K562 (cell line): ENCODE data around the gene TMEM61. TPM values are rescaled to one million over a fixed set of nuclear protein-coding genes. Genes with fewer than 3 reads are reported as not detected.

ENCODE experiments used
- ARHGAP35 ChIP-seq: fragments of 450-650 bp; IDR thresholded peaks from 2 replicates; pipeline ENCODE4 v1.6.1; 2018; ENCODE audit not compliant: partially characterized antibody
- ARID2 ChIP-seq: fragments of 450-650 bp; IDR thresholded peaks from 2 replicates; pipeline ENCODE4 v1.6.1; 2017; ENCODE audit warnings: antibody characterized with exemption, mild to moderate bottlenecking
- ARNT ChIP-seq, 2 experiments: fragments of 450-650 bp; IDR thresholded peaks; 2 replicates each; pipeline ENCODE4 v1.6.1; 2016; ENCODE audit warnings: mild to moderate bottlenecking in 1 of 2
- BCOR ChIP-seq: fragments of 450-650 bp; IDR thresholded peaks from 2 replicates; pipeline ENCODE4 v1.6.1; 2016
- CREB5 ChIP-seq: fragments of 250-450 bp; sonication (Bioruptor Pico); IDR thresholded peaks from 2 replicates; pipeline ENCODE4 v1.5.0; 2020; ENCODE audit warnings: mild to moderate bottlenecking
- E2F8 ChIP-seq: fragments of 450-650 bp; IDR thresholded peaks from 2 replicates; pipeline ENCODE4 v1.7.1; 2018; ENCODE audit warnings: mild to moderate bottlenecking, low read depth; ENCODE audit not compliant: partially characterized antibody
- IRF1 ChIP-seq: sonication (generic); formaldehyde crosslinking; IDR thresholded peaks from 2 replicates; pipeline ENCODE4 v1.8.0; 2022; ENCODE audit warnings: missing genetic modification reagents, mild to moderate bottlenecking, borderline replicate concordance
- JUN ChIP-seq, 2 experiments: sonication (generic) in 1 of 2; formaldehyde crosslinking in 1 of 2; IDR thresholded peaks; 2 replicates each; pipeline versions ENCODE4 v1.6.1 to v1.8.0; 2012 to 2022; ENCODE audit warnings: borderline replicate concordance in 2 of 2, mild to moderate bottlenecking in 2 of 2, improper control_type of control experiment in 1 of 2, low read depth in 1 of 2, low read length in 1 of 2, missing genetic modification reagents in 1 of 2
- NFATC3 ChIP-seq: fragments of 450-650 bp; IDR thresholded peaks from 2 replicates; pipeline ENCODE4 v1.6.1; 2017; ENCODE audit warnings: mild to moderate bottlenecking
- NR2F6 ChIP-seq: fragments of 450-650 bp; formaldehyde crosslinking; IDR thresholded peaks from 2 replicates; pipeline ENCODE4 v1.4.0; 2020; ENCODE audit warnings: mild to moderate bottlenecking
- RBM22 ChIP-seq: fragments of 200-400 bp; formaldehyde crosslinking; IDR thresholded peaks from 2 replicates; pipeline ENCODE4 v1.6.1; 2018; ENCODE audit warnings: low read length, low read depth; ENCODE audit not compliant: poor library complexity, severe bottlenecking
- SMARCA5 ChIP-seq: fragments of 450-650 bp; IDR thresholded peaks from 2 replicates; pipeline ENCODE4 v1.6.1; 2016
- TCF7L2 ChIP-seq: fragments of 150-350 bp; IDR thresholded peaks from 2 replicates; pipeline ENCODE4 v1.6.1; 2016; ENCODE audit warnings: low read depth, mild to moderate bottlenecking, low read length, moderate library complexity
- TFAM ChIP-seq: fragments of 250-450 bp; sonication (Bioruptor Pico); conservative IDR thresholded peaks from 2 replicates; pipeline ENCODE4 v1.5.0; 2021; ENCODE audit warnings: mild to moderate bottlenecking, moderate library complexity
- U2AF2 ChIP-seq: fragments of 200-400 bp; formaldehyde crosslinking; optimal IDR thresholded peaks from 2 replicates; pipeline ENCODE3; 2017; ENCODE audit warnings: low read depth, mild to moderate bottlenecking, low read length
- VEZF1 ChIP-seq: fragments of 200-800 bp; sonication (Bioruptor generic); IDR thresholded peaks from 2 replicates; pipeline ENCODE4 v1.6.1; 2017; ENCODE audit warnings: missing genetic modification characterization, missing compliant biosample characterization
- ZBTB34 ChIP-seq: fragments of 250-450 bp; sonication (Bioruptor Pico); IDR thresholded peaks from 2 replicates; pipeline ENCODE4 v1.8.0; 2021; ENCODE audit warnings: mild to moderate bottlenecking, moderate library complexity
- ZC3H11A ChIP-seq: IDR thresholded peaks from 2 replicates; pipeline ENCODE4 v1.6.1; 2012; ENCODE audit warnings: low read depth, low read length, improper control_type of control experiment
- ZNF277 ChIP-seq: fragments of 250-450 bp; sonication (Bioruptor Pico); IDR thresholded peaks from 2 replicates; pipeline ENCODE4 v1.8.0; 2022; ENCODE audit warnings: inconsistent platforms, mild to moderate bottlenecking, moderate library complexity, borderline replicate concordance
- ZNF584 ChIP-seq: fragments of 200-800 bp; sonication (Bioruptor generic); IDR thresholded peaks from 2 replicates; pipeline ENCODE4 v1.6.1; 2016; ENCODE audit warnings: low read depth, mild to moderate bottlenecking, missing genetic modification characterization, missing compliant biosample characterization
- polyA plus RNA-seq, 8 experiments: library from polyadenylated mRNA; depleted of rRNA in 4 of 8; stranded (reverse) in 5 of 8; unstranded in 3 of 8; fragments of >200 nt; fragmentation: Nextera tagmentation in 2 of 8; fragmentation: Illumina TruSeq in 1 of 8; extraction: Ambion mirVana in 2 of 8; extraction: Trizol in 1 of 8; gene quantifications; 2 replicates each; pipeline versions ENCODE4 v1.2.1 to v1.2.3, GENCODE V29; 2011 to 2014; ENCODE audit warnings: inconsistent platforms in 1 of 8, missing spikeins in 1 of 8
- total RNA-seq, 7 experiments: library from RNA; depleted of rRNA in 6 of 7; stranded (reverse); fragments of >200 nt in 6 of 7; fragmentation: Illumina TruSeq in 2 of 7; extraction: Trizol in 2 of 7; gene quantifications; 2 replicates each; pipeline versions ENCODE4 v1.2.1 to v1.2.3, GENCODE V29; 2011 to 2021; ENCODE audit warnings: low replicate concordance in 1 of 7

TMEM61 gene
- total and polyA plus RNA-seq, 9 of the 15 experiments (the other 6 are each of a cell fraction or from before 2014, with no cell fraction given) = not detected

GRCh38 chr1:54996359-54996868 is 16.0 kb downstream of the TMEM61 start (continued):
- TF ChIP-seq ZNF277 (CRISPR knock-in tag) (no peak), E2F8 (no peak), TCF7L2 (no peak), ARNT (IDR thresholded peaks at IDR 0.05) (no peak), NR2F6 (CRISPR knock-in tag) (no peak), JUN (IDR thresholded peaks at IDR 0.05; ENCODE audit: borderline replicate concordance, low read depth, low read length) (no peak), JUN (CRISPR knock-in tag; IDR thresholded peaks at IDR 0.05; ENCODE audit: borderline replicate concordance) (no peak), ZNF584 (CRISPR knock-in tag) (no peak), VEZF1 (CRISPR knock-in tag) (peak; percentile 81), ARID2 (peak; percentile 59; the same call in 1 of the 2 replicates), NFATC3 (no peak), ARHGAP35 (no peak), BCOR (peak; percentile 96), CREB5 (CRISPR knock-in tag) (no peak), IRF1 (CRISPR knock-in tag) (no peak), ZBTB34 (CRISPR knock-in tag) (no peak), RBM22 (no peak), ZC3H11A (no peak), SMARCA5 (peak; percentile 91), U2AF2 (no peak), TFAM (no peak)
